Fibroblast of lung (primary cell): ENCODE measurements around the gene TNFAIP8L3. TPM values are rescaled to one million over a fixed set of nuclear protein-coding genes. Genes with fewer than 3 reads are reported as not detected.

Experiments used
- DNase-seq, 2 donors: peaks; one replicate each; pipeline versions ENCODE4 v3.0.0 to v3.0.0-alpha.2; 2010; ENCODE audit warnings: low read depth in 2 of 2
- H2AFZ ChIP-seq: 2 replicates; pipeline ENCODE4 v1.5.1; 2012; ENCODE audit warnings: low read length, control low read depth, inconsistent platforms
- H3K27ac ChIP-seq: 2 replicates; pipeline ENCODE4 v1.5.1; 2011; ENCODE audit warnings: low read length, control low read depth; ENCODE audit not compliant: insufficient read depth
- H3K27me3 ChIP-seq: 2 replicates; pipeline ENCODE4 v1.5.1; 2011; ENCODE audit warnings: mild to moderate bottlenecking, low read length; ENCODE audit not compliant: control insufficient read depth, insufficient read depth
- H3K36me3 ChIP-seq: 2 replicates; pipeline ENCODE4 v1.5.1; 2011; ENCODE audit warnings: low read length; ENCODE audit not compliant: control insufficient read depth, insufficient read depth
- H3K4me1 ChIP-seq: 2 replicates; pipeline ENCODE4 v1.5.1; 2011; ENCODE audit warnings: low read length; ENCODE audit not compliant: control insufficient read depth, insufficient read depth; ENCODE audit errors: extremely low read depth
- H3K4me2 ChIP-seq: 2 replicates; pipeline ENCODE4 v1.5.1; 2011; ENCODE audit warnings: low read length, control low read depth; ENCODE audit not compliant: insufficient read depth; ENCODE audit errors: extremely low read depth
- H3K4me3 ChIP-seq, 4 experiments: fragments of 200-600 bp in 1 of 4; sonication (generic) in 1 of 4; replicated peaks in 1 of 4; 2 replicates each; pipeline ENCODE4 v1.5.1; 2011 to 2016; ENCODE audit warnings: low read length in 4 of 4, low read depth in 3 of 4, mild to moderate bottlenecking in 3 of 4, control low read depth in 2 of 4, inconsistent platforms in 1 of 4, mixed read lengths in 1 of 4; ENCODE audit not compliant: insufficient read depth in 1 of 4; ENCODE audit errors: control extremely low read depth in 1 of 4
- H3K79me2 ChIP-seq: 2 replicates; pipeline ENCODE4 v1.5.1; 2012; ENCODE audit warnings: mild to moderate bottlenecking, low read length, inconsistent platforms; ENCODE audit not compliant: control insufficient read depth, insufficient read depth
- H3K9ac ChIP-seq: 2 replicates; pipeline ENCODE4 v1.5.1; 2011; ENCODE audit warnings: mild to moderate bottlenecking, low read length, control low read depth; ENCODE audit not compliant: insufficient read depth
- H3K9me3 ChIP-seq: 2 replicates; pipeline ENCODE4 v1.5.1; 2012; ENCODE audit warnings: low read depth, low read length; ENCODE audit not compliant: control insufficient read depth, insufficient read depth
- H4K20me1 ChIP-seq: 2 replicates; pipeline ENCODE4 v1.5.1; 2011; ENCODE audit warnings: low read length; ENCODE audit not compliant: control insufficient read depth, insufficient read depth; ENCODE audit errors: extremely low read depth
- CTCF ChIP-seq, 2 donors: IDR thresholded peaks in 1 of 2; conservative IDR thresholded peaks in 1 of 2; 1 replicate in 1 of 2; 2 replicates in 1 of 2; pipeline ENCODE4 v1.5.1; 2011 to 2012; ENCODE audit warnings: low read length in 2 of 2, control low read depth in 1 of 2, inconsistent platforms in 1 of 2, low read depth in 1 of 2, mild to moderate bottlenecking in 1 of 2
- EZH2 ChIP-seq: IDR thresholded peaks from 2 replicates; pipeline ENCODE4 v1.5.1; 2012; ENCODE audit warnings: low read length, control low read depth, mild to moderate bottlenecking; ENCODE audit errors: missing control alignments
- polyA plus RNA-seq, 2 donors: library from polyadenylated mRNA; depleted of rRNA in 1 of 2; stranded (reverse) in 1 of 2; unstranded in 1 of 2; fragments of >200 nt; gene quantifications; 2 replicates each; pipeline ENCODE4 v1.2.1, GENCODE V29; 2011 to 2012; ENCODE audit warnings: missing spikeins in 1 of 2
- total RNA-seq: library from RNA; depleted of rRNA; stranded (reverse); fragments of >200 nt; gene quantifications from 2 replicates; pipeline ENCODE4 v1.2.1, GENCODE V29; 2014

TNFAIP8L3 gene
- total and polyA plus RNA-seq, 2 donors (not counting 1 experiment from before 2014, with no cell fraction given) = 0.57 to 10.7 TPM

GRCh38 chr15:51107612-51108011, 12.9 kb upstream of the TNFAIP8L3 start:
- Histone ChIP-seq H3K9me3 (no peaks in the 10 kb centered on the region), H3K27ac (no peak overlapping the region), H3K79me2 (no peaks in the 10 kb centered on the region), H3K27me3 (no peaks in the 10 kb centered on the region), H3K4me1 (peaks cover 16% of the 10 kb centered on the region), H4K20me1 (no peaks in the 10 kb centered on the region), H3K36me3 (no peaks in the 10 kb centered on the region), H3K4me2 (no peak overlapping the region), H3K9ac (no peak overlapping the region), H2AFZ (no peak overlapping the region), H3K4me3 (no peak overlapping the region)
- TF ChIP-seq CTCF (conservative IDR thresholded peaks at IDR 0.05 in 1 of 2, IDR thresholded peaks at IDR 0.05 in 1 of 2; ENCODE audit: low read depth in 1 of 2, low read length in 2 of 2) (no peak), EZH2 (no peak)
- no peak for DNase-seq

GRCh38 chr15:51106481-51106880, 11.8 kb upstream of the TNFAIP8L3 start:
- DNase-seq = peak in 1 of 2 donors; percentile 58
- Histone ChIP-seq H3K4me2 (no peak overlapping the region), H2AFZ (no peak overlapping the region), H3K27ac (no peak overlapping the region), H3K9me3 (no peaks in the 10 kb centered on the region), H3K36me3 (no peaks in the 10 kb centered on the region), H3K4me1 (peaks cover 16% of the 10 kb centered on the region), H3K9ac (no peak overlapping the region), H4K20me1 (no peaks in the 10 kb centered on the region), H3K27me3 (no peaks in the 10 kb centered on the region), H3K79me2 (no peaks in the 10 kb centered on the region), H3K4me3 (no peak overlapping the region)
- TF ChIP-seq EZH2 (no peak), CTCF (conservative IDR thresholded peaks at IDR 0.05 in 1 of 2, IDR thresholded peaks at IDR 0.05 in 1 of 2; ENCODE audit: low read depth in 1 of 2, low read length in 2 of 2) (no peak)

GRCh38 chr15:51105430-51106016, 10.8 kb upstream of the TNFAIP8L3 start:
- H3K27ac ChIP-seq = no peak overlapping the region
- H3K4me3 ChIP-seq = no peak overlapping the region
- H3K79me2 ChIP-seq = no peaks in the 10 kb centered on the region
- H3K4me1 ChIP-seq = peaks cover 16% of the 10 kb centered on the region
- no peaks in the 10 kb centered on the region for H3K36me3 ChIP-seq
- no peak overlapping the region for H3K9ac ChIP-seq
- no peak overlapping the region for H2AFZ ChIP-seq
- no peaks in the 10 kb centered on the region for H3K9me3 ChIP-seq
- DNase-seq = no peak
- peaks cover 2% of the 10 kb centered on the region for H3K27me3 ChIP-seq
- no peaks in the 10 kb centered on the region for H4K20me1 ChIP-seq
- TF ChIP-seq EZH2 (no peak), CTCF (conservative IDR thresholded peaks at IDR 0.05 in 1 of 2, IDR thresholded peaks at IDR 0.05 in 1 of 2; ENCODE audit: low read depth in 1 of 2, low read length in 2 of 2) (no peak)
- H3K4me2 ChIP-seq = no peak overlapping the region
